Transverse colon (tissue), 4 donors: Measurements from ENCODE around the gene HOPX. TPM values are rescaled to one million over a fixed set of nuclear protein-coding genes. Genes with fewer than 3 reads are reported as not detected.

Experiments
- DNase-seq: peaks from one replicate; pipeline ENCODE4 v3.0.0-alpha.2; 2019
- H3K27ac ChIP-seq, 4 donors: fragments of 200-600 bp; sonication (generic); 2 replicates each; pipeline ENCODE4 v1.5.1; 2016 to 2018; ENCODE audit warnings: inconsistent platforms in 4 of 4
- H3K27me3 ChIP-seq: fragments of 200-600 bp; sonication (generic); 2 replicates; pipeline ENCODE4 v1.5.1; 2017; ENCODE audit warnings: inconsistent platforms
- H3K36me3 ChIP-seq, 4 donors: fragments of 200-600 bp; sonication (generic); 2 replicates each; pipeline ENCODE4 v1.5.1; 2017 to 2019; ENCODE audit warnings: inconsistent platforms in 4 of 4
- H3K4me1 ChIP-seq, 4 donors: fragments of 200-600 bp; sonication (generic); 2 replicates each; pipeline ENCODE4 v1.5.1; 2017 to 2020; ENCODE audit warnings: inconsistent platforms in 4 of 4
- H3K4me3 ChIP-seq, 4 donors: fragments of 200-600 bp; sonication (generic); 1 replicate in 1 of 4; 2 replicates in 3 of 4; pipeline versions ENCODE4 v1.5.1 to v1.6.1; 2017 to 2019; ENCODE audit warnings: inconsistent platforms in 4 of 4
- H3K9me3 ChIP-seq, 2 donors: fragments of 200-600 bp; sonication (generic); 2 replicates each; pipeline ENCODE4 v1.5.1; 2017 to 2019; ENCODE audit warnings: inconsistent platforms in 2 of 2
- CTCF ChIP-seq, 5 experiments: fragments of 200-600 bp in 3 of 5; fragments of 450-650 bp in 2 of 5; sonication (generic) in 3 of 5; IDR thresholded peaks; 1 replicate in 2 of 5; 2 replicates in 3 of 5; pipeline ENCODE4 v1.5.1; 2016 to 2017; ENCODE audit warnings: antibody characterized with exemption in 5 of 5, inconsistent platforms in 3 of 5, mild to moderate bottlenecking in 2 of 5, moderate library complexity in 1 of 5
- EP300 ChIP-seq: sonication (generic); formaldehyde crosslinking; IDR thresholded peaks from one replicate; pipeline ENCODE4 v1.6.1; 2017; ENCODE audit warnings: antibody characterized with exemption, low read depth
- POLR2A ChIP-seq: fragments of 450-650 bp; IDR thresholded peaks from one replicate; pipeline ENCODE4 v1.6.1; 2016; ENCODE audit warnings: antibody characterized with exemption, mild to moderate bottlenecking, moderate library complexity
- POLR2AphosphoS5 ChIP-seq, 3 donors: sonication (generic); formaldehyde crosslinking; IDR thresholded peaks; one replicate each; pipeline ENCODE4 v1.6.1; 2016; ENCODE audit warnings: antibody characterized with exemption in 3 of 3
- WGBS, 2 donors: methylation state at CpG; one replicate each; pipeline ENCODE4 v1.1.5; 2018; ENCODE audit warnings: low coverage in 1 of 2; 5-methylcytosine and 5-hydroxymethylcytosine counted together
- in situ Hi-C, 4 donors: fragments of 200-750 bp; cut with MboI; loops; one replicate each; pipeline versions ENCODE4 v1.15.0 to v1.15.1; 2017; ENCODE audit warnings: low sequenced_read_pairs in 3 of 4, low pct_ligation_motif_present in 1 of 4, low pct_unique_long_range_greater_than_20kb in 1 of 4
- intact Hi-C: fragments of 100-400 bp; cut with DNase I; formaldehyde crosslinking; loops from one replicate; pipeline ENCODE4 v1.15.1; 2023; ENCODE audit warnings: low total_unique reads
- total RNA-seq, 4 donors: library from RNA; depleted of rRNA; stranded (reverse); fragments of >200 nt; gene quantifications; one replicate each; pipeline ENCODE4 v1.1.0, GENCODE V29; 2016

The HOPX gene
- total RNA-seq, 4 donors from 2014 or later, result 2.6 to 27.5 (median 7.7) TPM

- Histone ChIP-seq H3K27me3 (no peaks in the 10 kb centered on the region), H3K4me1 (peaks cover 4 to 9% (median 6%) of the 10 kb centered on the region in 4 donors), H3K9me3 (no peaks in the 10 kb centered on the region), H3K4me3 (no peak overlapping the region), H3K27ac (no peak overlapping the region), H3K36me3 (no peaks in the 10 kb centered on the region)
- WGBS, 2 donors, result 60 to 64% methylated on average over 2 of the region's 2 CpGs
- in situ Hi-C loops (no loop called here), intact Hi-C loops (no loop called here)
- TF ChIP-seq POLR2A (no peak), CTCF (IDR thresholded peaks at IDR 0.05) (no peak), POLR2AphosphoS5 (IDR thresholded peaks at IDR 0.05) (no peak), EP300 (no peak)
- no peak for DNase-seq
Observed at GRCh38 chr4:56723659-56724230, 42.6 kb upstream of the HOPX start.

GRCh38 chr4:56723201-56723605 lies 42.1 kb upstream of the HOPX start:
- TF ChIP-seq POLR2A (no peak), POLR2AphosphoS5 (IDR thresholded peaks at IDR 0.05) (no peak), EP300 (no peak), CTCF (IDR thresholded peaks at IDR 0.05) (no peak)
- in situ Hi-C loops (no loop called here), intact Hi-C loops (no loop called here)
- 65 to 73% methylated on average over 3 to 5 of the region's 5 CpGs for WGBS, 2 donors
- Histone ChIP-seq H3K27ac (no peak overlapping the region), H3K4me1 (peaks cover 2 to 7% (median 4%) of the 10 kb centered on the region in 4 donors), H3K9me3 (no peaks in the 10 kb centered on the region), H3K27me3 (no peaks in the 10 kb centered on the region), H3K36me3 (no peaks in the 10 kb centered on the region), H3K4me3 (no peak overlapping the region)
- no peak for DNase-seq

GRCh38 chr4:56708146-56708545 lies 27.1 kb upstream of the HOPX start:
- intact Hi-C loops (no loop called here), in situ Hi-C loops (no loop called here)
- no peak overlapping the region for H3K27ac ChIP-seq

GRCh38 chr4:56705966-56706365 lies 24.9 kb upstream of the HOPX start:
- in situ Hi-C loops, result no loop called here
- H3K27ac ChIP-seq, result no peak overlapping the region
- no peaks in the 10 kb centered on the region for H3K9me3 ChIP-seq
- H3K27me3 ChIP-seq, result no peaks in the 10 kb centered on the region
- no peak for DNase-seq
- no peaks in the 10 kb centered on the region for H3K4me1 ChIP-seq
- H3K4me3 ChIP-seq, result no peak overlapping the region
- intact Hi-C loops, result no loop called here
- no peaks in the 10 kb centered on the region for H3K36me3 ChIP-seq
- no peak for TF ChIP-seq EP300
- no peak for TF ChIP-seq CTCF (IDR thresholded peaks at IDR 0.05)
- no peak for TF ChIP-seq POLR2AphosphoS5 (IDR thresholded peaks at IDR 0.05)
- TF ChIP-seq POLR2A, result no peak

More at GRCh38 chr4:56708146-56708545, 27.1 kb upstream of the HOPX start:
- Histone ChIP-seq H3K9me3 (no peaks in the 10 kb centered on the region), H3K36me3 (no peaks in the 10 kb centered on the region), H3K27me3 (no peaks in the 10 kb centered on the region), H3K4me3 (no peak overlapping the region), H3K4me1 (no peaks in the 10 kb centered on the region)
- 77 to 86% methylated on average over 1 of the region's 1 CpG for WGBS, 2 donors
- TF ChIP-seq POLR2AphosphoS5 (IDR thresholded peaks at IDR 0.05), result no peak
- TF ChIP-seq EP300, result no peak
- no peak for TF ChIP-seq POLR2A
- TF ChIP-seq CTCF (IDR thresholded peaks at IDR 0.05), result no peak
- no peak for DNase-seq
